K562 (cell line): ENCODE results near the gene TSR3. TPM values are rescaled to one million over a fixed set of nuclear protein-coding genes. Genes with fewer than 3 reads are reported as not detected.
A peak's percentile ranks its signal among the peaks of the same experiment; 100 is the strongest.

Experiments used
- CBFA2T3 ChIP-seq: fragments of 450-650 bp; IDR thresholded peaks from 2 replicates; pipeline ENCODE4 v1.6.1; 2017
- GATAD2B ChIP-seq: fragments of 450-650 bp; IDR thresholded peaks from 2 replicates; pipeline ENCODE4 v1.6.1; 2017; ENCODE audit warnings: mild to moderate bottlenecking, borderline replicate concordance
- GTF2F1 ChIP-seq: IDR thresholded peaks from 2 replicates; pipeline ENCODE4 v1.6.1; 2011; ENCODE audit warnings: low read depth, low read length, improper control_type of control experiment
- MAFG ChIP-seq: fragments of 450-650 bp; conservative IDR thresholded peaks from 2 replicates; pipeline ENCODE4 v1.6.1; 2016; ENCODE audit warnings: missing genetic modification characterization, missing compliant biosample characterization
- NCOA1 ChIP-seq: fragments of 450-650 bp; IDR thresholded peaks from 2 replicates; pipeline ENCODE4 v1.6.1; 2016; ENCODE audit warnings: low read depth
- NELFE ChIP-seq: IDR thresholded peaks from 2 replicates; pipeline ENCODE4 v1.6.1; 2011; ENCODE audit warnings: mild to moderate bottlenecking; ENCODE audit not compliant: insufficient read depth, insufficient read length
- NRF1 ChIP-seq, 2 experiments: fragments of 450-650 bp; IDR thresholded peaks in 1 of 2; conservative IDR thresholded peaks in 1 of 2; 2 replicates each; pipeline ENCODE4 v1.6.1; 2014; ENCODE audit warnings: mild to moderate bottlenecking in 2 of 2
- RAD51 ChIP-seq: fragments of 450-650 bp; IDR thresholded peaks from 2 replicates; pipeline ENCODE4 v1.7.1; 2016; ENCODE audit warnings: low read depth, mild to moderate bottlenecking, borderline replicate concordance
- SMARCE1 ChIP-seq: fragments of 450-650 bp; IDR thresholded peaks from 2 replicates; pipeline ENCODE4 v1.7.1; 2016; ENCODE audit warnings: mild to moderate bottlenecking
- YY1 ChIP-seq, 3 experiments: IDR thresholded peaks; 2 replicates each; pipeline ENCODE4 v1.6.1; 2011; ENCODE audit warnings: low read length in 2 of 3, mild to moderate bottlenecking in 2 of 3, moderate library complexity in 2 of 3, borderline replicate concordance in 1 of 3, control low read depth in 1 of 3, low read depth in 1 of 3; ENCODE audit not compliant: insufficient read depth in 3 of 3, insufficient replicate concordance in 2 of 3, control insufficient read depth in 1 of 3, insufficient read length in 1 of 3; ENCODE audit errors: extremely low read depth in 1 of 3
- polyA plus RNA-seq, 8 experiments: library from polyadenylated mRNA; depleted of rRNA in 4 of 8; stranded (reverse) in 5 of 8; unstranded in 3 of 8; fragments of >200 nt; fragmentation: Nextera tagmentation in 2 of 8; fragmentation: Illumina TruSeq in 1 of 8; extraction: Ambion mirVana in 2 of 8; extraction: Trizol in 1 of 8; gene quantifications; 2 replicates each; pipeline versions ENCODE4 v1.2.1 to v1.2.3, GENCODE V29; 2011 to 2014; ENCODE audit warnings: inconsistent platforms in 1 of 8, missing spikeins in 1 of 8
- total RNA-seq, 7 experiments: library from RNA; depleted of rRNA in 6 of 7; stranded (reverse); fragments of >200 nt in 6 of 7; fragmentation: Illumina TruSeq in 2 of 7; extraction: Trizol in 2 of 7; gene quantifications; 2 replicates each; pipeline versions ENCODE4 v1.2.1 to v1.2.3, GENCODE V29; 2011 to 2021; ENCODE audit warnings: low replicate concordance in 1 of 7
- TF ChIP-seq, protein P1 (sequence below): fragments of 450-650 bp; IDR thresholded peaks from 2 replicates; pipeline ENCODE4 v1.6.1; 2016; ENCODE audit warnings: mild to moderate bottlenecking, moderate library complexity
- TF ChIP-seq, protein P2 (sequence below), 2 experiments: IDR thresholded peaks in 1 of 2; conservative IDR thresholded peaks in 1 of 2; 2 replicates each; pipeline ENCODE4 v1.6.1; 2016; ENCODE audit warnings: low read depth in 2 of 2, mild to moderate bottlenecking in 1 of 2, missing compliant biosample characterization in 1 of 2, missing genetic modification characterization in 1 of 2, moderate library complexity in 1 of 2

Gene TSR3
- total and polyA plus RNA-seq, 9 of the 15 experiments (the other 6 are each of a cell fraction or from before 2014, with no cell fraction given): 1.5 to 74.8 (median 16.5) TPM

DNA sequence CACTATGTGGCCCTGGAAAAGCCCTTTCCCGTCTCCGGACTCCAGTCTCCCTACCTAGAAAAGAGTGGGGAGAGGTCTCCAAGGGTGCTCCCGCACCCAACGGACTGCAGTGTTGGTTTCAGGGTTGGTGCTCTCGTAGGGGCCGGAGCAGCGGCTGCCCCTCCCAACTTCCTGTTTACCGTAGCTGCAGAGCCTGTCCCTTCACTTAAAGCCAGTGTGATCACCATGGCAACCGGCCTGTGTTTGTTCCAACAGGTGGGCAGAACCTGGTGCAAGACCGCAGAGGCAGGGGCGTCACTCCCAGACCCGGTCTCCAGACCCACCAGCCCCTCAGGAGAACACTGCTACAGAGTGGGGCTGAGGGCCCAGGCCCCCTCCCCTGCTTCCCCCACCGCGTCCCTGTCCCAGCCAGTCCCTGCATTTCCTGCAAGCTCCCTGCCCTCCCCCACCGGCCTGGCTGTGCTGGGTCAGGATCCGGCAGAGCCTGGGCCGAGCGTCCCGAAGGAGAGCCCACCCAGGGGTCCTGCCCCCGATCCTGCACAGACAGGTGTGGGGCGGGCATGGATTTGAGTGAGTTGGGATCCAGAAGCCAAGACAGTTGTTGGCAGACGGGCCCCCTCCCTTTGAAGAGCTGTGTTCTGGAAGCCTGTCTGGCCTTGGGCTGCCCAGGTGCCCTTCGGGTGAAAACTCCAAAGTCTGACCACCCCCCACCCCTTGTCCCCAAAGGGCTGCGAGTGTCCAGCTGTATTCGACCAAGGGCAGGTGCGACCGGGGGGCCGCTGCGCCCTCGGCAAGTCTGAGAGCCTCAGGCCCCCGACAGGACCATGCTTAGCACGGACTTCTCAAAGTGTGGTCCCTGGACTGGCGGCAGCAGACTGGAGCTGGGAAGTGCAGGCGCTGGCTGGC is 19.7 kb downstream of the TSR3 start (continued):
- TF ChIP-seq, protein P1, sequence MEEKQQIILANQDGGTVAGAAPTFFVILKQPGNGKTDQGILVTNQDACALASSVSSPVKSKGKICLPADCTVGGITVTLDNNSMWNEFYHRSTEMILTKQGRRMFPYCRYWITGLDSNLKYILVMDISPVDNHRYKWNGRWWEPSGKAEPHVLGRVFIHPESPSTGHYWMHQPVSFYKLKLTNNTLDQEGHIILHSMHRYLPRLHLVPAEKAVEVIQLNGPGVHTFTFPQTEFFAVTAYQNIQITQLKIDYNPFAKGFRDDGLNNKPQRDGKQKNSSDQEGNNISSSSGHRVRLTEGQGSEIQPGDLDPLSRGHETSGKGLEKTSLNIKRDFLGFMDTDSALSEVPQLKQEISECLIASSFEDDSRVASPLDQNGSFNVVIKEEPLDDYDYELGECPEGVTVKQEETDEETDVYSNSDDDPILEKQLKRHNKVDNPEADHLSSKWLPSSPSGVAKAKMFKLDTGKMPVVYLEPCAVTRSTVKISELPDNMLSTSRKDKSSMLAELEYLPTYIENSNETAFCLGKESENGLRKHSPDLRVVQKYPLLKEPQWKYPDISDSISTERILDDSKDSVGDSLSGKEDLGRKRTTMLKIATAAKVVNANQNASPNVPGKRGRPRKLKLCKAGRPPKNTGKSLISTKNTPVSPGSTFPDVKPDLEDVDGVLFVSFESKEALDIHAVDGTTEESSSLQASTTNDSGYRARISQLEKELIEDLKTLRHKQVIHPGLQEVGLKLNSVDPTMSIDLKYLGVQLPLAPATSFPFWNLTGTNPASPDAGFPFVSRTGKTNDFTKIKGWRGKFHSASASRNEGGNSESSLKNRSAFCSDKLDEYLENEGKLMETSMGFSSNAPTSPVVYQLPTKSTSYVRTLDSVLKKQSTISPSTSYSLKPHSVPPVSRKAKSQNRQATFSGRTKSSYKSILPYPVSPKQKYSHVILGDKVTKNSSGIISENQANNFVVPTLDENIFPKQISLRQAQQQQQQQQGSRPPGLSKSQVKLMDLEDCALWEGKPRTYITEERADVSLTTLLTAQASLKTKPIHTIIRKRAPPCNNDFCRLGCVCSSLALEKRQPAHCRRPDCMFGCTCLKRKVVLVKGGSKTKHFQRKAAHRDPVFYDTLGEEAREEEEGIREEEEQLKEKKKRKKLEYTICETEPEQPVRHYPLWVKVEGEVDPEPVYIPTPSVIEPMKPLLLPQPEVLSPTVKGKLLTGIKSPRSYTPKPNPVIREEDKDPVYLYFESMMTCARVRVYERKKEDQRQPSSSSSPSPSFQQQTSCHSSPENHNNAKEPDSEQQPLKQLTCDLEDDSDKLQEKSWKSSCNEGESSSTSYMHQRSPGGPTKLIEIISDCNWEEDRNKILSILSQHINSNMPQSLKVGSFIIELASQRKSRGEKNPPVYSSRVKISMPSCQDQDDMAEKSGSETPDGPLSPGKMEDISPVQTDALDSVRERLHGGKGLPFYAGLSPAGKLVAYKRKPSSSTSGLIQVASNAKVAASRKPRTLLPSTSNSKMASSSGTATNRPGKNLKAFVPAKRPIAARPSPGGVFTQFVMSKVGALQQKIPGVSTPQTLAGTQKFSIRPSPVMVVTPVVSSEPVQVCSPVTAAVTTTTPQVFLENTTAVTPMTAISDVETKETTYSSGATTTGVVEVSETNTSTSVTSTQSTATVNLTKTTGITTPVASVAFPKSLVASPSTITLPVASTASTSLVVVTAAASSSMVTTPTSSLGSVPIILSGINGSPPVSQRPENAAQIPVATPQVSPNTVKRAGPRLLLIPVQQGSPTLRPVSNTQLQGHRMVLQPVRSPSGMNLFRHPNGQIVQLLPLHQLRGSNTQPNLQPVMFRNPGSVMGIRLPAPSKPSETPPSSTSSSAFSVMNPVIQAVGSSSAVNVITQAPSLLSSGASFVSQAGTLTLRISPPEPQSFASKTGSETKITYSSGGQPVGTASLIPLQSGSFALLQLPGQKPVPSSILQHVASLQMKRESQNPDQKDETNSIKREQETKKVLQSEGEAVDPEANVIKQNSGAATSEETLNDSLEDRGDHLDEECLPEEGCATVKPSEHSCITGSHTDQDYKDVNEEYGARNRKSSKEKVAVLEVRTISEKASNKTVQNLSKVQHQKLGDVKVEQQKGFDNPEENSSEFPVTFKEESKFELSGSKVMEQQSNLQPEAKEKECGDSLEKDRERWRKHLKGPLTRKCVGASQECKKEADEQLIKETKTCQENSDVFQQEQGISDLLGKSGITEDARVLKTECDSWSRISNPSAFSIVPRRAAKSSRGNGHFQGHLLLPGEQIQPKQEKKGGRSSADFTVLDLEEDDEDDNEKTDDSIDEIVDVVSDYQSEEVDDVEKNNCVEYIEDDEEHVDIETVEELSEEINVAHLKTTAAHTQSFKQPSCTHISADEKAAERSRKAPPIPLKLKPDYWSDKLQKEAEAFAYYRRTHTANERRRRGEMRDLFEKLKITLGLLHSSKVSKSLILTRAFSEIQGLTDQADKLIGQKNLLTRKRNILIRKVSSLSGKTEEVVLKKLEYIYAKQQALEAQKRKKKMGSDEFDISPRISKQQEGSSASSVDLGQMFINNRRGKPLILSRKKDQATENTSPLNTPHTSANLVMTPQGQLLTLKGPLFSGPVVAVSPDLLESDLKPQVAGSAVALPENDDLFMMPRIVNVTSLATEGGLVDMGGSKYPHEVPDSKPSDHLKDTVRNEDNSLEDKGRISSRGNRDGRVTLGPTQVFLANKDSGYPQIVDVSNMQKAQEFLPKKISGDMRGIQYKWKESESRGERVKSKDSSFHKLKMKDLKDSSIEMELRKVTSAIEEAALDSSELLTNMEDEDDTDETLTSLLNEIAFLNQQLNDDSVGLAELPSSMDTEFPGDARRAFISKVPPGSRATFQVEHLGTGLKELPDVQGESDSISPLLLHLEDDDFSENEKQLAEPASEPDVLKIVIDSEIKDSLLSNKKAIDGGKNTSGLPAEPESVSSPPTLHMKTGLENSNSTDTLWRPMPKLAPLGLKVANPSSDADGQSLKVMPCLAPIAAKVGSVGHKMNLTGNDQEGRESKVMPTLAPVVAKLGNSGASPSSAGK: no peak
- TF ChIP-seq GATAD2B: peak; percentile 64; the same call in 1 of the 2 replicates
- no peak for TF ChIP-seq YY1 (IDR thresholded peaks at IDR 0.05; ENCODE audit: borderline replicate concordance in 1 of 3, control insufficient read depth in 1 of 3, extremely low read depth in 1 of 3, insufficient read depth in 3 of 3, insufficient read length in 1 of 3, insufficient replicate concordance in 2 of 3, low read depth in 1 of 3, low read length in 2 of 3)
- no peak for TF ChIP-seq MAFG (tag)
- no peak for TF ChIP-seq NCOA1
- no peak for TF ChIP-seq NELFE
- no peak for TF ChIP-seq CBFA2T3
- no peak for TF ChIP-seq GTF2F1
- no peak for TF ChIP-seq SMARCE1
- TF ChIP-seq, protein P2, sequence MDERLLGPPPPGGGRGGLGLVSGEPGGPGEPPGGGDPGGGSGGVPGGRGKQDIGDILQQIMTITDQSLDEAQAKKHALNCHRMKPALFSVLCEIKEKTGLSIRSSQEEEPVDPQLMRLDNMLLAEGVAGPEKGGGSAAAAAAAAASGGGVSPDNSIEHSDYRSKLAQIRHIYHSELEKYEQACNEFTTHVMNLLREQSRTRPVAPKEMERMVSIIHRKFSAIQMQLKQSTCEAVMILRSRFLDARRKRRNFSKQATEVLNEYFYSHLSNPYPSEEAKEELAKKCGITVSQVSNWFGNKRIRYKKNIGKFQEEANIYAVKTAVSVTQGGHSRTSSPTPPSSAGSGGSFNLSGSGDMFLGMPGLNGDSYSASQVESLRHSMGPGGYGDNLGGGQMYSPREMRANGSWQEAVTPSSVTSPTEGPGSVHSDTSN (CRISPR knock-in tag; IDR thresholded peaks at IDR 0.05; ENCODE audit: low read depth): no peak
- TF ChIP-seq, protein P2 (tag; conservative IDR thresholded peaks at IDR 0.05; ENCODE audit: low read depth): no peak
- TF ChIP-seq RAD51: no peak
- peak; percentile 29 to 49; a peak in 3 of 4 replicates for TF ChIP-seq NRF1 (conservative IDR thresholded peaks at IDR 0.05 in 1 of 2, IDR thresholded peaks at IDR 0.05 in 1 of 2)
